ENCODE measurements around the gene CCL24.
"Not testable (repeated sequence)": the region's sequence is repeated elsewhere in the genome, so short reads cannot be mapped to it uniquely, and the experiment has no call there.

GRCh38 chr7:75780647-75781273 lies 32.8 kb downstream of the CCL24 start:
- TF ChIP-seq POLR2A, CTCF (IDR thresholded peaks at IDR 0.05): not testable (repeated sequence)
